ENCODE measurements around the gene PAQR6.
A peak's percentile ranks its signal among the peaks of the same experiment; 100 is the strongest.
"Not testable (repeated sequence)": the region's sequence is repeated elsewhere in the genome, so short reads cannot be mapped to it uniquely, and the experiment has no call there.

PAQR6 gene

GRCh38 chr1:156230473-156230837 is 17.4 kb downstream of the PAQR6 start:
- no peak for DNase-seq (ENCODE audit: low spot score)

- no peak for DNase-seq (ENCODE audit: low spot score)
Observed at GRCh38 chr1:156229809-156230472, 17.9 kb downstream of the PAQR6 start.

GRCh38 chr1:156228501-156228900 is 19.4 kb downstream of the PAQR6 start:
- DNase-seq (ENCODE audit: low spot score) = no peak

GRCh38 chr1:156226782-156227181 is 21.1 kb downstream of the PAQR6 start:
- no peak for DNase-seq (ENCODE audit: low spot score)

GRCh38 chr1:156226116-156226538 is 21.7 kb downstream of the PAQR6 start:
- DNase-seq (ENCODE audit: low spot score) = no peak

GRCh38 chr1:156225677-156226014 is 22.2 kb downstream of the PAQR6 start:
- no peak for DNase-seq (ENCODE audit: low spot score)

GRCh38 chr1:156221986-156222692 is 25.7 kb downstream of the PAQR6 start:
- DNase-seq (ENCODE audit: low spot score) = no peak

GRCh38 chr1:156220226-156220625 is 27.6 kb downstream of the PAQR6 start:
- no peak for DNase-seq (ENCODE audit: low spot score)

GRCh38 chr1:156217871-156218270 is 30.0 kb downstream of the PAQR6 start:
- DNase-seq (ENCODE audit: low spot score) = no peak

- DNase-seq (ENCODE audit: low spot score) = not testable (repeated sequence)
Observed at GRCh38 chr1:156216361-156217086, 31.3 kb downstream of the PAQR6 start.

- DNase-seq (ENCODE audit: low spot score) = no peak
Observed at GRCh38 chr1:156214024-156214748, 33.7 kb downstream of the PAQR6 start.

- DNase-seq (ENCODE audit: low spot score) = no peak
Observed at GRCh38 chr1:156213644-156213966, 34.3 kb downstream of the PAQR6 start.

- DNase-seq (ENCODE audit: low spot score) = peak; percentile 95
Observed at GRCh38 chr1:156212833-156213643, 34.8 kb downstream of the PAQR6 start, which contains the start of gene PMF1. PMF1 (plus strand) TSS chr1:156213007; CDS start chr1:156213016, 9 bp downstream.

GRCh38 chr1:156212130-156212529 is 35.7 kb downstream of the PAQR6 start:
- no peak for DNase-seq (ENCODE audit: low spot score)

- no peak for DNase-seq (ENCODE audit: low spot score)
Observed at GRCh38 chr1:156211243-156211642, 36.6 kb downstream of the PAQR6 start.

- DNase-seq (ENCODE audit: low spot score) = no peak
Observed at GRCh38 chr1:156204686-156205085, 43.2 kb downstream of the PAQR6 start.

- no peak for DNase-seq (ENCODE audit: low spot score)
Observed at GRCh38 chr1:156203331-156203730, 44.5 kb downstream of the PAQR6 start.

GRCh38 chr1:156200044-156200443 is 47.8 kb downstream of the PAQR6 start:
- DNase-seq (ENCODE audit: low spot score) = no peak

GRCh38 chr1:156198831-156199349 is 49.0 kb downstream of the PAQR6 start:
- DNase-seq (ENCODE audit: low spot score) = no peak

- no peak for DNase-seq (ENCODE audit: low spot score)
Observed at GRCh38 chr1:156196445-156196844, 51.4 kb downstream of the PAQR6 start.

- no peak for DNase-seq (ENCODE audit: low spot score)
Observed at GRCh38 chr1:156195853-156196252, 52.0 kb downstream of the PAQR6 start.

- no peak for DNase-seq (ENCODE audit: low spot score)
Observed at GRCh38 chr1:156194300-156194652, 53.6 kb downstream of the PAQR6 start.
